HG03520 (cell line): ENCODE results near the gene PPFIA3.

Experiments
- ATAC-seq: cut with Tn5 transposase; IDR thresholded peaks from one replicate; pipeline ENCODE4 v1.9.1; 2021; ENCODE audit warnings: mild to moderate bottlenecking, moderate library complexity; ENCODE audit not compliant: unreplicated experiment

Gene PPFIA3

DNA sequence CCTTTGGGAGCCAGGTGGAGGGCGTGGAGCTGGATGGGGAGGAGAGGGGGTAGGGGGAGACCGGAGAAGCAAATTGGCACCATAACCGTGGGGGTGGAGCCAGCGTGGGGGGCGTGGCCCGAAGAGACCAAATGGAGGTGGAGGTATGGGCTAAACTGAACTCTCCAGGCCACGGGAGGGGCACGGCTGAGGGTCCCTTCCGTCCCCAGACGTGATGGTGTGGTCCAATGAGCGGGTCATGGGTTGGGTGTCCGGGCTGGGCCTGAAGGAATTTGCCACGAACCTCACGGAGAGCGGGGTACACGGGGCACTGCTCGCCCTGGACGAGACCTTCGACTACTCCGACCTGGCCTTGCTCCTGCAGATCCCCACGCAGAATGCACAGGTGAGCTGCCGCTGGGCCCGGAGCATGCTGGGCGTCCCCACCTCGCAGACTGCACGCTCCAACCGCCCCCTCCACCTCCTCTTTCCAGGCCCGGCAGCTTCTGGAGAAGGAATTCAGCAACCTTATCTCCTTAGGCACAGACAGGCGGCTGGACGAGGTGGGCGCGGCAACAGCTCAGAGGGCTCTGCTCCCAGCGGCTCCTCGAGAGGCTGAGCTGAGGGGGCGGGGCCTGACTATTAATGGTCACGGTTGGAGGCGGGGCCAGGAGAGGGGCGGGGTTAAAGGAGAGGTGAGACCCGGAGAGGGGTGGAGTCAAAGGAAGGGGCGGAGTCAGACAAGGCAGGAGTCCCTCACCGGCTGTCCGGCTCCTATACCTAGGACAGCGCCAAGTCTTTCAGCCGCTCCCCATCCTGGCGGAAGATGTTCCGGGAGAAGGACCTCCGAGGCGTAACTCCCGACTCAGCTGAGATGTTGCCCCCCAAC lies 29.7 kb downstream of the PPFIA3 start:
- no peak for ATAC-seq

GRCh38 chr19:49149652-49150105 lies 30.3 kb downstream of the PPFIA3 start:
- no peak for ATAC-seq

- ATAC-seq: no peak
These were observed 31.0 kb downstream of the PPFIA3 start for GRCh38 chr19:49150106-49150943.

DNA sequence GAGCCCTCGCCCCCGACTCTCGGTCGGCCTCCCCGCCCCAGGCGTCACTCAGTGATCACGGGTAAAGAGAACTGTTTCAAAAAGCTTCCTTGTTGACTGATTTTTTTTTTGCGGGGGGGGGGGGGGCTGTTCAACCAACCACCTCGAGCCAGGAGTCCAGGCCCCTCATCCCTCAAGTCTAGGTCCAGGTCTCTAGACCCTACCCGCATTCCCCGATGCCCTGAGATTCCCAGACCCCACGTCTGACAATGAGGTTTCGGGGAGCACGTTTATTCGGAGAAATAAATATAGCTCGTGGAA lies 31.6 kb downstream of the PPFIA3 start:
- no peak for ATAC-seq

GRCh38 chr19:49151267-49152118 lies 32.1 kb downstream of the PPFIA3 start:
- ATAC-seq: no peak

DNA sequence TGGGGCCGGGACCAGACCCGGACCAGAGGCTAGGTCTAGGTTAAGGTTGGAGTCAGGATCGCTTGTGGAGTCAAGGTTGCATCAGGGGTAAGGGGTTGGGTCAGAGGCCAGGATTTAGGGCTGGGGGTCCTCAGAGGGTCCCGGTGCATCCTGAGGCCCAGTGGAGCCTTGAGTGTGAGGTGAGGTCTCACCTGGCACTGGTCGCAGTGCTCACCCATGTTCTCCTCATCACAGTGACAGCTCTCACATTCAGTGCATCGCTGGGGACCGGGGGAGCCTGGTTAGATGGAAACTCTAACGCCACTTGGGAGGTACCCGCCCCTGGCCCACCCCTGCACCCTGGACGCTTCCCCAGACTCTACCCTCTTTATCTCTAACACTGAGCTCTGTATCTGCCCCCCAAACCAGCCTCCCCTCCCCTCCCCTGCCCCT lies 32.8 kb downstream of the PPFIA3 start:
- no peak for ATAC-seq

DNA sequence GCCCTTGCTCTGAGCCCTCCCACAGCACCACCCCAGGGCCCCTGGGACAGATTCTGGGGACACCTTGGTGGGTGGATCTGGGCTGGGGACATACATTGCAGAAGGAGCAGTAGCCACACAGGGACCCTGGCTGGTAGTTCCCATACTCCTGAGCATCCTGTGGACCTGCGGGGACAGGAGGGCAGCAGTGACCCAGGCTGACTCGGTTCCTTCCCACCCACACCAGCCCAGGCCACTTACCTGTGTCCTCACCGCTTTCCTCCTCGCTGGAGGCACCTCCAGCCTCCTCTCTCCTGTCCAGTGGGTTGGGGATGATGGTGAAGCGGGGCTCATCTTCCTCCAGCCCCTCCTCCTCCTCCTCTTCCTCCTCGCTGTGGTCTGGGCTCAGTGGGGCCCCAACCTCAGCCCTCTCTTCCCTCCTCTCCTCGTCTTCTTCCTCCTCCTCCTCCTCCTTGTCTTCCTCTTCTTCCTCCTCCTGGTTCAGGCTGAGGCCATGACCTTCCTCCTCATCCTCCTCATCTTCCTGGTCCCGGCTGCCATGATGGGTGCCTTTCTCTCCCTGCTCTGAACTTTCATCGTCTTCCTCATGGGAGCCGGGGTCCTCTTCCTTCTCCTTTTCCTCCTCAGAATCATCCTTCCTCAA lies 33.9 kb downstream of the PPFIA3 start:
- no peak for ATAC-seq

- no peak for ATAC-seq
These were observed 34.9 kb downstream of the PPFIA3 start for GRCh38 chr19:49154279-49154678.

DNA sequence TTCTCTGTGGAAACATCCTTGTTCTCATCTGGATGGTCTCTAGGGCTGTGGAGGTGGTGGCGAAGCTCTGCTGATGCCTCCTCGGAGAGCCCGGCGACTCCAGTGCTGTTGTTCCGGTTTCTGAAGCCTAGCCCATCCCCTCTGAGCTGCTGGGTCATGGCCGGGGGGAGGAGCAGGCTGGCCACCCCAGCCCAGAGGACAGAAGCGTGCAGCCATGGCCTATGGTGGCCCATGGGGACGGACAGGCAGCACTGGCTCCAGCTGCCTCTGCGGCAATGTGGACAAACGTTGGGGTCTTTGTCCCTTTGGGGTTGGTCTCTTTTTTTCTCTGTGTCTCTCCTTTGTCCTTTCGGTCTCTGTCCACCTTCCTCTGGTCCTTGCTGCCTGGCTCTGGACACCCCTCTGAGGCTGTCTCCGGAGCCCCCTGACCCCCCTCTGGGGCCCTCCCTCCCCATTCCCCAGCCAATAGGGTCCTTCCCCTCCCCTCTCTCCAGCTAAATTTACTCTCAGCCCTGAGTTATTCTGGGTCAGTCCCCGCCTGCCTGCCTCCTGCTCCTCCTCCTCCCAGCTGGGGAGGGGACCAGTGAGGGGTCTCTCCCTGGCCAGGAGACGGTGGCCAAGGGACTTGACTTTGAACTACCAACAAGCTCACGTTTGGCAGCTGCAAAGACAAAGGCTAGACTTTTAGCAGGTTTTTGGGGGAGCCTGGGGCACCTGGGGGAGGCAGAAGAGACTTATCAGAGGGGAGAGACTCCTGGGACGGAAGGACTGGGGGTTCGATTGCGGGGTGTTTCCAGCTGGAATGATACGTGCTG lies 35.9 kb downstream of the PPFIA3 start, which contains the start of gene HRC:
TSS of gene HRC (minus strand) at position 392 of the 815 bp plus-strand sequence. CDS start at position 233, 159 bp downstream.
- ATAC-seq: no peak

DNA sequence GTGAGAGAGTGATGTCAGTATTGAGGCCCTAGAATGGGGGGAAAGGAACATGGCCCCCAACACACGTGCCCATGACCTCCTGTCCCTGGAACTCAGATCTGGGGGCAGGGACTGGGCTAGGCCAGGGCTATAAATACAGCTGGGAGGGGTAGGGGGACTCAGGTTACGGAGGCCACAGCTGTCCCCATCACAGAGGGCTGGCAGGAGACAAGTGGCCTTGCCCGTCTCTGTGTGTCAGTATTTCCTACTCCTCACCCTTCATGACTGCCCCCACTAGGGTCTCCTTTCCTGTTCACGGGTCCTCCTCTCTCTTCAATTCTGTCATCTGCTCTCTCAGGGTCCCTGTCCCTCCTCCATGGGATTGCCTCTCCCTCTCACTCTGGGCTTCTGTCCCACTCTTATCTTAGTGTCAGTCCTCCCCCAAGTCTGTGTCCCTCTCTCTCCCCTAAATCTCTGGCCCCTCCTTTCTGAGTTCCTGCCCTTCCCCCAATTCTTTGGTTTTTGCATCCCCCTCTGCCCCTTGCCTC lies 36.5 kb downstream of the PPFIA3 start:
- no peak for ATAC-seq

DNA sequence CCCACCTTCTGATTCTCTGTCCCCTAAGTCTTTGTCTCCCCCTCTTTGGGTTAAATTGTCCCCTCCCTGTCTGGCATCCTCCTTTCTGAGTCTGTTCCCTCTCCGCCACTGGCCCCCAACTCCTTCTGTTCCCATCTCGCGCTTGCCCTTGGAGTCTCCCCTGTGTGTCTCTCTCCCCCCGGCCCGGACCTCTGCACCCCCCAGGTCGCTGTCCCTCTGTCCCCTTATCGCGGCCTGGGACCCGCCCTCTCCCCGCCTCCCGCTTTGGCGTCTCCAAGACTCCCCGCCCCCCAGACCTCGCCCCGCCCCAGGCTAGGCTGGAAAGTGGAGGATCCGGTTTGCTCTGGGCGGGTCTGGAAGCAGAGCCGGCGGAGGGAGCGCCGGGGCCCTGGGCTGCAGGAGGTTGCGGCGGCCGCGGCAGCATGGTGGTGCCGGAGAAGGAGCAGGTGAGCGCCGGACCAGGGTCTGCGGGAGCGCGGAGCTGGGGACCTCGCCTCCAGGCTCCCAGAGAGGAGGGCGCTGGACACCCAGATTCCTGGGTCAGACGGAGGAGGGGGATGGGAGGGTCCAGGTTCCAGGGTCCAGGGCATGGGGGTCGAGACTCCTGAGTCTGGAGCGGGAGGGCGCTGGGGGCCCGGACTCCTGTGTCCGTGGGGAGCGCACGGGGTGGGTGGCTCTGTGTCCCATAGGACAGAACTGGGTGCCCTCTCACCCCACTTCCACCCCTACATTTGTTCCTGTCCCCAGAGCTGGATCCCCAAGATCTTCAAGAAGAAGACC lies 38.3 kb downstream of the PPFIA3 start, which contains the start of gene TRPM4:
TSS of gene TRPM4 (plus strand) at position 348 of the 780 bp plus-strand sequence. CDS start at position 423, 75 bp downstream.
- no peak for ATAC-seq

DNA sequence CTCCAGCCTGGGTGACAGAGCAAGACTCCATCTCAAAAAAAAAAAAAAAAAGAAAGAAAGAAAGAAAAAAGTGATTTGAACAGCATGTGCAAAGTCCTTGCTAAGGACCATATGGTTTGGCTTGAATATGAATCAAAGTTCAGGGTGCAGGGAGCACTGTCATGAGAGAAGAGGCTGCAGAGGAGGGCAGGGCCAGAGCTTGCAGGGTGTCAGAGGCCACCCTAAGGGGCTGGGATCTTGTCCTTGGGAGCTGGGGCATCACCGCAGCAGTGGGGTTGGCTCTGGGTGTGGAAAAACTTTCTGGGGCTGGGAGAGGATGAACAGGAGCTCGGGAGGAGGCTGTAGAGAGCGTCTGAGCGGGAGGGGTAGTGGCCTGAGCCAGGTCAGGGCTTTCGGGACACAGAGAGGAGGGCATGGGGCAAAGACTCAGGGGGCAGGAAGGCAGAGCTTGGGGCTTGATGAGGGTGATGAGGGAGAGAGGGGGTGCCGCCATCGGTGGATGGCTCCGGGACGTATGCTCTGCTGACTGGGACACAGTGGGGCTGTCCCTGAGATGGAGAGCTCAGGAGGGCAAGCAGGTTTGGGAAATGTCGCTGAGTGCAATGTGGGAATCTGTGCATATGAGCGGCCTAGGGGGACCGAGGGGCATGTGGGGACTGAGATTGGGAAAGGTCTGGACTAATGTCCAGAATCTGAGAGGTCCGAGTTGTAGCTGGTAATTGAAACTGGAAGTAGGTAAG lies 41.3 kb downstream of the PPFIA3 start:
- ATAC-seq: no peak

DNA sequence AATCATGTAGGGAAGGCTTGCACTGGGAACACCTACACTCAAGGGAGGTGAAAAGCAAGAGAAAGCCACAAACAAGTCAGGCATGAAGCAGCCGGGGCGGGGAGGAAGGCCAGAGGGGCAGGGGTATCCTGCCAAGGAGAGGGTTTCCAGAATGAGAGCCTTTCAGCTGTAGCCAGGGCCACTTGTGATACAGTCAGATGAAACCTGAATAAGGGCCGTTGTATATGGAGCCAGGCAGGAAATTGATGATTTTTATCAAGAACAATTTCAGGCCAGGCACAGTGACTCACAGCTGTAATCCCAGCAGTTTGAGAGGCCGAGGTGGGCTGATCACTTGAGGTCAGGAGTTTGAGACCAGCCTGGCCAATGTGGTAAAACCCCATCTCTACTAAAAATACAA lies 42.6 kb downstream of the PPFIA3 start:
- ATAC-seq: no peak

- ATAC-seq: no peak
These were observed 45.9 kb downstream of the PPFIA3 start for GRCh38 chr19:49165111-49165750.

- no peak for ATAC-seq
These were observed 46.5 kb downstream of the PPFIA3 start for GRCh38 chr19:49165865-49166301.

GRCh38 chr19:49167857-49168409 lies 48.6 kb downstream of the PPFIA3 start:
- no peak for ATAC-seq

- ATAC-seq: no peak
These were observed 49.1 kb downstream of the PPFIA3 start for GRCh38 chr19:49168421-49168820.
